Measurements from ENCODE around the gene FNDC8. TPM values are rescaled to one million over a fixed set of nuclear protein-coding genes. Genes with fewer than 3 reads are reported as not detected.
A peak's percentile ranks its signal among the peaks of the same experiment; 100 is the strongest.

The FNDC8 gene
- not detected in 2 replicates for total RNA-seq (2014; rRNA removed; shearing (Covaris generic))

DNA sequence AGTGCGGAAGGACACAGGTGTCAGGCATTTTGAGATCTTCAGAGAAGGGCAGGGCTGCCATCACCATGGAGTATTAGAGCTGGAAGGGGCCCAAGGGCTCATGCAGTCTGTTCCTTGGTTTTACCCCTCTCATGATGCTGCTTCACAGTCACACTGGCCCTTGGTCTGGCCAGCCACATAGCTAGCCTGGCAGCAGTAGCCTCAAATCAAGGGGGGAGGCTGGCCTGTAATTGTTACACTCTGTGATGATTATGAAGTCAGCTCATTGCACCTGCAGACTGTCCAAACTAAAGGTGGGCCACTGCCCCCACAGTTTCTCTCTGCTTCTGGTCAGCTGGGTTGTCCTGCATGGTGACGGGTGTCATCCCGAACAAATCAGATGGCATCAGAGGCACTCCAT, at the start of gene FNDC8:
FNDC8 (plus strand) TSS at position 301 of the 400 bp plus-strand sequence; CDS start at position 380, 79 bp downstream.
- in situ Hi-C loops (cut with HindIII; ENCODE audit: low sequenced_read_pairs) = loop anchor here (25.0 kb wide), 1 partner anchor 134 kb away; the partner anchor contains the start of gene LIG3
- no peak for DNase-seq (ENCODE audit: low spot score)

DNA sequence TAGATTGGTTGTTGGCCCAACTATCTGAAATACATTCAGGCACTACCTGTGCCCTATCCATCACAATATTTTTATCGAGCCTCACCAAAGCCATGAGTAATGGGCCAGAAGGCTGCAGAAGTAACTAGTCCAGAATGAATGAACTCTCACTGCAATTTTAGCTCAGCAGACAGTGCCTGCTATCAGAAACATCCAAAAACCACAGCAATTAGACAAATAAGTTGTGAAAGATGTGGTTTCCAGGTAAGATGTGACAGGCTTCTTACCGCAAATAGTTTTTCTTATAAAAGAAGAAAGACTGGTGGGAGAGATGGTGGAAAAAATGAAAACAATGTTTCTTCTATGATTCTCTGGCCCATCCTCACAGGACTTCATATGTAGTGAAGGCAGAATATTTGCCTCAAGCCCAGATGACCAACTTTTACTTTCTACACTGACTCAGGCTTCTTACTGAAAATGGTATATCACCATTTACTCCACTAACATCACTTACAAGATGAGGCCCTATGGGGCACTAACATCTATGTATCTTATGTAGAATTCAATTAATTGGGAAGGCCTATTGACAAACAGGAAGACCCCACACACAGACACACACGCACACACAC, 48.1 kb upstream of the FNDC8 start:
- DNase-seq (ENCODE audit: low spot score) = no peak
- in situ Hi-C loops (cut with HindIII; ENCODE audit: low sequenced_read_pairs) = no loop called here

DNA sequence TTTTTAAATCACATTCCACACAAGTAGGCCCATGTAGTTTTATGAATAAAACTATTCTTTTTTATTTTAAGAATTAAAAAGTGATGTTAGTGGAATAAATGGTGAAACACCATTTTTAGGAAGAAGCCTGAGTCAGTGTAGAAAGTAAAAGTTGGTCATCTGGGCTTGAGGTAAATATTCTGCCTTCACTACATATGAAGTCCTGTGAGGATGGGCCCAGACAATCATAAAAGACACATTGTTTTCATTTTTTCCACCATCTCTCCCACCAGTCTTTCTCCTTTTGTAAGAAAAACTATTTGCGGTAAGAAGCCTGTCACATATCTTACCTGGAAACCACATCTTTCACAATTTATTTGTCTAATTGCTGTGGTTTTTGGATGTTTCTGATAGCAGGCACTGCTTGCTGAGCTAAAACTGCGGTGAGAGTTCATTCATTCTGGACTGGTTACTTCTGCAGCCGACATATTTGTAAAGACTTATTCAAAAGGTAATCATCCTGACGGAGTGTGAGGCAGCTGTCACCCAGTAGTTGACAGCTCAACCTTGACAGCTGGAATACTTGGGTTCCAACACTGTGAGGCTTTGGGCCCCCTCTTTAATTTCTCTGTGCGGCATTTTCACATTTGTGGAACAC, 47.3 kb upstream of the FNDC8 start:
- in situ Hi-C loops (cut with HindIII; ENCODE audit: low sequenced_read_pairs) = no loop called here
- DNase-seq (ENCODE audit: low spot score) = no peak

DNA sequence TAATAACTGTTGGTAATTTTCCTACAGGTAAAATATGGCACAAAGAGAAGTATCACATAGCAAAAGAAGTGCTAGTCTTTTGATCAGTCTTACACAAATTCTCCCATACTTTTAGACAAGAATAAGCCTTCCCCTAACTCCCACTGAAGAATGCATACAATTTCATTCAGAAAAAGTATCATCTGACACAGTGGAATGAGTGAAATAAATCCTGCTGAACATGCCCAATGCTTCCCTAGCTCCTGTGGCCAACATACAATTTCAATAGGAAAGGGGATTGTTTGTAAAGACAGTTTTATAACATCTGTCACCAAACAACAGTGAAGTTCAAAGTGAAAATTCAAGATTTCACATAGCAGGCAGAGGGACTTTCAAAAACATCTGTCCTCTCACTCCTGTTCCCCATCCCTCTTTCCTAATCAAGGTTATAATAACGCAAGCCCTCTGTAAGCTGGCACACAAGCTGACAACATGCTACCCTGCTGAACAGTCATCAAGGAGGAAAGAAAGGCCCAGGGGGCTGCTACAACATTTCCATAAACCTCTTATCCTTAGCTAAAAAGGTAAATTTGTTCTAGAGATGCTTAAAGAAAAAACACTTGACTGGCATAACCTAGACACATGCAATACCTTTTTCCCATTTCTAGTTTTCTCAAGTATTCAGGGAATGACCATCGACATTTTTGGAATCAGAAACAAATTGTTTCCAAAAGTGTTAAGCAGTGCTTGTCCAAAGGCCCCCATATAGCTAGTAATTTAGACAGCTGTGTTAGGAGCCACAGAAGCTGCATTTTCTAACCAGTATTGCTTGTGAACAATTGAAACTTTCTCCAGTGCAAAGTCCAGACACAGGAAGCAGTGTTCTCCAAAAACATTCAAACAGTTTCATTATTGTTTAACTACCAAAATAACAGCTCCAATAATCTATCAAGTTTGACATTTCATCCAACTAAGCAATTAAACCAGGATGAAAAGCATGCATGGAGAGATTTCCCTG, 46.4 kb upstream of the FNDC8 start:
- in situ Hi-C loops (cut with HindIII; ENCODE audit: low sequenced_read_pairs) = no loop called here
- DNase-seq (ENCODE audit: low spot score) = no peak

DNA sequence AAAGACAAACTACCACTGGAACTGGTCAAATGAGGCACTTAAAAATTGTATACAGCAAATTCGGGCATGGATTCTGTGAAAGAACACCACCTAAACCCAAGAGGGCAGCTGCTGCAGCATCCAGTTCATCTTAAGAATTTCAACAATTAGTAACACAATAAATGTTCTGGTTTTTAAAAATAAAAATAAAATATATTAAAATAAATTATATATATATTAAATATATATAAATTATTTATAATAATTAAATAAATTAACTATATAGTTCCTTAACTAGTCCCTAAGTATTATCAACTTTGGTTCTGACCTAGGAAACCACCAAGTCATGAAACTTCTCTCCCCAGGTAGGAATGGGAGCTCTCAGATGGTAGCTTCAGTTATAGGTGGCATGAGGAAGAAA, 44.5 kb upstream of the FNDC8 start:
- in situ Hi-C loops (cut with HindIII; ENCODE audit: low sequenced_read_pairs) = no loop called here

DNA sequence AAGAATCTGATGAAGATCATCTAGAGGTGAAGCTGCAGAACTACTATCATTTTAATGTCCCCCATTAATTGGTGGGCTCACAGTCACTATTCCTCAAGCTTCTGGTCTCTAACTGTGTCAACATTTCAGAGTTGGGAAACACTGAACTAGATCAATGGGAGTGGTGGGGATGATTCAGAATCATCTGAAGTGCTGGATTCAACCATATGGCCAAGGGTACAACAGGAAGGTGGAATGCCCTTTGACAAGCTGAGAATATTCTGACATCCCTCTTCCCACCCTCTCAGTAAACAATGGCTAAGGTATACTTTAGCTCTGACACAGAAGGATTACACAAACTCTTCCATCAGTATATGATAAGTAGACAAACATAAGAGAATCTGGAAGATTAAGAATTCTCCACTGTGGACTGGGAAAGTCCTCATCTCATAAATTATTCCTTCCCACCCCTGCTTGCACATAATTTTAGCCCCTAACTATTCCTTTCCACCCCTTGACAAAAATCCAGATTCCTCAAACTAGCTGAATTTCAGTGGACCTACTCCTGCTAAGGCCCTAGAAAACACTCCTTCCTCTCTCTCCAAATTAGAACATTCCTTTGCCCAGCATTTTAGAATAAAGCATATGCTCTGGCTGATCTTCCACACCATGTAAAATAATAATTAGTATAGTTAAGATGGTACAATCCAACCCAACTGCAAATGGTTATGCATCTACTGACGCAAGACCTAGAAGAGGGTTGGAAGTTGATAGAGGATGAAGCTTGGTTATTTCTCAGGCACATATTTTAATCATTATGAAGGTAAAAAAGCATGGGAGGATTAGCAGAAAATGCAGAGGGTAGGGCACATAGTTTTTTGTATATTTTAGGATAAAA, 41.6 kb upstream of the FNDC8 start:
- DNase-seq (ENCODE audit: low spot score) = no peak
- in situ Hi-C loops (cut with HindIII; ENCODE audit: low sequenced_read_pairs) = no loop called here

More for the DNA sequence above, 44.5 kb upstream of the FNDC8 start:
- DNase-seq (ENCODE audit: low spot score) = no peak

DNA sequence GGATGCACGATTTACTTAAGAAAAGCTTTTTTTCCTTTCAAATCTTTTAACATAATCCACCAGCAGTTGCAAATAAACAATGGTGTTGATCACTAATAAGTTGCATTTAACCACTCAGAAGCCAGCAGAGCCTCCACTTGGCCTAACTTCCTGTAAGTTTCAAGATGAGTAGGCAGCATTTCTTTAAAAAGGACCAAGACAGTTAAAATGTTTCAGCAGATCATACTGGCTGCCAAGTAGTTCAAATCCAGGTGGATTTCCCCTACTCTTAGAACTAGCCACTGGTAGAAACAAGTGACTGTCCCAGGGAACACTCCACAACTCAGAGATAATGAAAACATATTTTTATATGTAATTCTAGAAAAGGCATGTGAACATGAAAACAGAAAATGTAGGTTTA, 40.9 kb upstream of the FNDC8 start:
- in situ Hi-C loops (cut with HindIII; ENCODE audit: low sequenced_read_pairs) = no loop called here
- no peak for DNase-seq (ENCODE audit: low spot score)

DNA sequence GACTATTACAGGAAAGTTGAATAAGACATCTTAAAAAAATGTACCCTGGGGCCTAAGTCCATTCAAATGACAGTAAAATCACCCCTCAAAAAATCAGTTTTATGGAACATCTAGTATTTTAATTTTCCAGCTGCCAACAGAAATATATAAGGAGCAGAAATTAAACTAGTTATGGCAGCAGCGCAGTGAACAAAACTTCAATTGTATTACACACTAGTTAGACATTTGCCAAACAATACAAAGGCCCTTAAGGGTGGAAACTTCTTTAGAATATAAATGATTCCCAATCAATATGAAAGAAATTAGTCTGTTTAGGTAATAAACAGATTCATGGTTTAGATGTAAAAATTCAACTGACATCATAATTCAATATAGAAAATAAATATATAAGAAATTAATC, 39.8 kb upstream of the FNDC8 start:
- in situ Hi-C loops (cut with HindIII; ENCODE audit: low sequenced_read_pairs) = no loop called here

DNA sequence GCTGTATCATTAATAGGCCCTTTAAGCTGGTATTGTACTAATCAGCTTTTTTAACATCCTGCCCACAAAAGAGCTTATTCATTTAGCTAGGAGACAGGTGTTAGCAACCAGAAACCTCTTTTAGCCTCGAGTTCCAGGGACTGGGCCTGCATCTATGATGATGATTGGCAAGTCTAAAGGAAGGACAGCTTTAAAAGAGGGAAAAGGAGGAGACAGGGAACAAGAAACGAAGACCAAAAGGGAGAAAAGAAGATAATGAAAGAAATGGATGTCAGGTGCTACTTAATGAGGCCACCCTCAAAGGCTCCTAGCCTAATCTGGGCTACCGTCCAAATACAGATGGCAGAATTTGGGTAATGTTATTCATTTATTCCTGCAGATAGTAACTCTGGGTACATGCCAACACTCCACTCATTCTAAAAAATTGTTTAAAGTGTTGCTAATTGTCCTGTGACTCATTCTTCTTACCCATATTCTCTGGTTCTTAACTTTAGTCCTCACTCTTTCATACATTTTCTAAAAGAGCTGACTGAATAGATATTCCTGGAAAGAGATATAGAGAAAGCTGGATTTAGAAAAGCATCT, 39.2 kb upstream of the FNDC8 start:
- DNase-seq (ENCODE audit: low spot score) = peak; percentile 10
- in situ Hi-C loops (cut with HindIII; ENCODE audit: low sequenced_read_pairs) = no loop called here

More for the DNA sequence above, 39.8 kb upstream of the FNDC8 start:
- DNase-seq (ENCODE audit: low spot score) = no peak

DNA sequence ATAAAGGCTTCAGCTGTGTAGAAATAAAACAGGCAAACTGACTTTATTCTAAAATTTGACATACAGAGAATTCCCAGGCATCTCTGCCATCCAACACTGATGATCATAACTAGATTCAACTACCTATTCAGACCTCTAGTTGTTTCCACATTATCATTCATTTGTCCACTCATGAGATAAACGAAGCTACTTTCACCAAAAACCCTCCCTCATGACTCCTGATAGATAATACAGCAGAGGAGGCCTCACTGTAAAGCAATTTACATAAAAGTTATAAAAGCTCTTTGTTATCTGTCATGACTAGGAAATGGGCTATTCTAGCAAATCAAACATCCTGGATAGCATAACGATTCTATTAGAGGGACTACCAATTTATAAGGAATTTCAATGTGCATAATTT, 38.3 kb upstream of the FNDC8 start:
- no peak for DNase-seq (ENCODE audit: low spot score)
- in situ Hi-C loops (cut with HindIII; ENCODE audit: low sequenced_read_pairs) = no loop called here

DNA sequence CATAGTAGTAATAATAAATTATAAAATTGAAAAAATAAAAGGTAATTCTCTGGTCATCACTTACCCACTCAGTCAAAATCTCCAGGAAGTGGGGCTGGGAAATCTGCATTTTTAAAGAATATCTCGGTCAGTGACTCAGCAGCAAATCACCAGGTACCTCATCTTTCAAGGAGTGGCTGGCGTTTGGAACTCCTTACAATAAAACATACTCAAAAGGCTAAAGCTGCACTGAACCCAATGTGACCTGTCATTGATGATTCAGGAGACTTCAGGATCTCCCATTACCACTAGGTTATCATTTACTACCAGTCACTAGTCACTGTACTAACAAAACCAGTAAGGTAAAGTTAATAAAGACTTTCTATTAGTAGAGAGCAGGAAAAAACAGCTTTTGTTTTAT, 36.4 kb upstream of the FNDC8 start:
- DNase-seq (ENCODE audit: low spot score) = no peak
- in situ Hi-C loops (cut with HindIII; ENCODE audit: low sequenced_read_pairs) = no loop called here

DNA sequence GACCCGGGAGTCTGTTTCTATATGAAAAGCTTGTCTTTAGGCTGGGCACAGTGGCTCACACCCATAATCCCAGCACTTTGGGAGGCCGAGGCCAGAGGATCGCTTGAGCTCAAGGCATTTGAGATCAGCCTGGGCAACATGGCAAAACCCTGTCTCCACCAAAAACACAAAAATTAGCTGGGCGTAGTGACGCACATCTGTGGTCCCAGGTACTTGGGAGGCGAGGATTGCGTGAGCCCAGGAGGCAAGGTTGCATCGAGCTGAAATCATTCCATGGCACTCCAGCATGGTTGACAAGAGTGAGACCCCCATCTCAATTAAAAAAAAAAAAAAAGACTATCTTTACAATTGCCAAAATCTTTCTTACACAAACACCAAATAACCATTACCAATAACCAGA, 35.3 kb upstream of the FNDC8 start:
- in situ Hi-C loops (cut with HindIII; ENCODE audit: low sequenced_read_pairs) = no loop called here

DNA sequence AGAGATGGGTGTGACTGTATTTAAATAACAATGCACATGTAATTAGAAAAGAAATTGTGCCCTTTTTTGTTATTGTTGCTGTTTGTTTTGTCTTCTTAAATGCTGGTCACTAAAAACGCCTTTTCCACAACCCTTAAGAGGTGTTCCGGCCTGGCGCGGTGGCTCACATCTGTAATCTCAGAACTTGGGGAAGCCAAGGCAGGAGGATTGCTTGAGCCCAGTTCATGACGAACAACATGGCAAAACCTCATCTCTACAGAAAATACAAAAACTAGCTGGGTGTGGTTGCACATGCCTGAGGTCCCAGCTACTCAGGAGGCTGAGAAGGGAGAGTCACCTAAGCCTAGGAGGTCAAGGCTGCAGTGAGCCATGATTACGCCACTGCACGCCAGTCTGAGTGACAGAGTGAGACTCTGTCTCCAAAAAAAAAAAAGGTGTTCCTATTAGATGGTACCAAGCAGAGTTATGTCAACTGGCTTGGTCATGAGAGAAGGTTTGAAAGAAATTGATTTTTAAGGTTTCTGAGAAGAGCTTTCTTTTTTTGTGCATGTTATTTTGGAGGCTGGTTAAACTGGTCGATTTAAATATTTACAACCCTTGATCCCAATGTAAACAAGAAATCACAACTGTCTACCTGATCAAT, 34.4 kb upstream of the FNDC8 start:
- no peak for DNase-seq (ENCODE audit: low spot score)
- in situ Hi-C loops (cut with HindIII; ENCODE audit: low sequenced_read_pairs) = no loop called here

More for the DNA sequence above, 35.3 kb upstream of the FNDC8 start:
- no peak for DNase-seq (ENCODE audit: low spot score)

DNA sequence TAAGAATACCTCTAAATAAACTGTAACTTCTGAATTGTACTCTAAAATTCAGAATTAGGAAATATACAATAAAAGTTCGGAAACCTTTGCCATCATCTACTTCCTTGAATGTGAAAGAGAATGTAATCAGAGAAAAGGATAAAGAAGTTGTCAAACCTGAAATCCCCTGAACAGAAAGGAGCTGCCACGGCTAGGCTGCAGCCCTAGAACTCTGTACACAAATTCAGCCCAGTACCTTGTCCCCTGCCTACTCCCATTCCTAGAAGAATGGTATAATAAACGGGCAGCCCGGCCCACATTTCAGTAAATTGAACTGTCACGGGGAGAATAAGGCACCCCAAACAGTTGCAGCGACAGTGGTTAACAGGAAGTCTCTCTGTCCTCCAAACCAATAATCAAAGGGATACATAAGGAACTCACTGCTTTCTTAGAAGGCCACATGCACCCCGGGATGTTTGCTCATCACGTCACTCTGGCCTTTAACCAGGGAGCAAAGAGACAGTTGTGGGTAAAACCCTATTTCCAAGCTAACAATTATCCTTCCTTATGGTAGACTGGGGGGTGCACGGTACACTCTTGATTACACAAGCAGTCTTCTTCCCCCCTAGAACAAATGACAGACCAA, 33.6 kb upstream of the FNDC8 start:
- in situ Hi-C loops (cut with HindIII; ENCODE audit: low sequenced_read_pairs) = no loop called here
- no peak for DNase-seq (ENCODE audit: low spot score)

DNA sequence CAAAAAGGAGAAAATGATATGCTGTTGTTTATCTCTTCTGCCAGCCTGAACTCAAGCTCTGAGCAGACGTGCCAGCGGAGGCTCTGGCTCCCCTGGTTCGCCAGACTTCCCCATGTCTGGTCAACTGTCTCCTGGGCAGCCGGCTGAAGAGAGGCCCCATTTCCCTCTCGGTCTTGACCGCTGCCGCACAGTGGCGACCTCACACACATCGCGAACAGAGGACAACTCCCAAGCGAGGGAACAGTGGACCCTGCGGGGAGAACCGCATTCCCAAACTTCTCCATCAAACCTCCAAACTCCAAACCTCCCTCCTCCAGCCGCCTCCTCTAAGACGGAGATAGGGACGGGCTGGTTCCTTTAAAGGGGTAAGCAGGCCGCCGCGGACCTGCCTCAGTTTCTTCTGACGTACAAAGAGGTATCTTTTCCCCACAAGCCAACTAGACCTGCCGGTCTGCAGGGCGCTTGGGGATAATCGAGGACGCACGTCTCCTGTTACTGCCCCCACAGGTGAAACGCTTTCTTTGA, 33.0 kb upstream of the FNDC8 start:
- in situ Hi-C loops (cut with HindIII; ENCODE audit: low sequenced_read_pairs) = no loop called here
- DNase-seq (ENCODE audit: low spot score) = peak; percentile 68

DNA sequence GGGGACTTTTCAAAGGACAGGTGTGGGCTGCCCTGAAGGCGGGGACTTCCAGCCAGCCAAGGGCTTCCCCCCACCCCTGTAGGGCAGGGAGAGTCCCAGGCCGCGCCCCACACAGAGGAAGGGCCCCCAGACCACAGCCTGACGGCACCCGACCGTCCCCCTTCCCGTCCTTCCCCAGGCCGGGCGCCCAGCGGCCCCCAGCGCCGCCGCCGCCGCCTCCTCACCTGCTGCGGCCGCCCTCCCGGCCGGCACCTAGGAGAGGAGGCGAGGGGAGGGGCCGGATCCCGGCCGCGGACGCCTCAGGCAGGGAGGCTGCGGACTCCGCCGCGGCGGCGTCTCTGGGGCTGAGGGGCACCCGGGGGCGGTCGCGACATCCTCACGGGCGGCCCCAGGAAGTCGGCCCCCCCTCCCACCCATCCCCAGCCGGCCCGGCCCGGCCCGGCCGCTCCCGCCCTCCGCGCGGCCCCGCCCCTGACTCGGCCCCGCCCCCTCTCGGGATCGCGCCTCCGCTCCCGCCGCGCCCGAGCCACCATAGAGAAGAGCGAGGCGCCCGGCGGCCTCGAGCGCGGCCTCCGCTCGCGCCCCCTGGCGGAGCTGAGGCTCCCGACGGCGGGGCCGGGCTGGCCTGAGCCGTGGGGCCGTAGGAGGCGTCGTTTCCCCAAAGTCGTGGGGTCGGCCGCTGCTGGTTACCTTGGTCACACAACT, 32.4 kb upstream of the FNDC8 start:
- in situ Hi-C loops (cut with HindIII; ENCODE audit: low sequenced_read_pairs) = no loop called here
- peak; percentile 78 for DNase-seq (ENCODE audit: low spot score)

Measured in G401 (cell line).